Thyroid gland (tissue), 4 donors: ENCODE measurements around the gene SRPK1. TPM values are rescaled to one million over a fixed set of nuclear protein-coding genes. Genes with fewer than 3 reads are reported as not detected.

ENCODE experiments used
- DNase-seq, 2 donors: peaks; one replicate each; pipeline ENCODE4 v3.0.0-alpha.2; 2019
- H3K27ac ChIP-seq, 3 donors: fragments of 200-600 bp; sonication (generic); 1 replicate in 2 of 3; 2 replicates in 1 of 3; pipeline ENCODE4 v1.5.1; 2016 to 2019; ENCODE audit warnings: mild to moderate bottlenecking in 1 of 3, moderate library complexity in 1 of 3
- H3K27me3 ChIP-seq: fragments of 200-600 bp; sonication (generic); one replicate; pipeline ENCODE4 v1.5.1; 2019
- H3K36me3 ChIP-seq, 2 donors: fragments of 200-600 bp; sonication (generic); one replicate each; pipeline ENCODE4 v1.5.1; 2016 to 2019
- H3K4me1 ChIP-seq, 2 donors: fragments of 200-600 bp; sonication (generic); one replicate each; pipeline ENCODE4 v1.5.1; 2017 to 2019
- H3K4me3 ChIP-seq, 3 donors: fragments of 200-600 bp; sonication (generic); replicated peaks in 1 of 3; 1 replicate in 2 of 3; 2 replicates in 1 of 3; pipeline ENCODE4 v1.5.1; 2016; ENCODE audit warnings: mild to moderate bottlenecking in 1 of 3
- H3K9me3 ChIP-seq: fragments of 200-600 bp; sonication (generic); one replicate; pipeline ENCODE4 v1.5.1; 2017
- CTCF ChIP-seq, 6 experiments: fragments of 200-600 bp in 3 of 6; fragments of 450-650 bp in 3 of 6; sonication (generic) in 3 of 6; IDR thresholded peaks; one replicate each; pipeline ENCODE4 v1.5.1; 2016 to 2019; ENCODE audit warnings: antibody characterized with exemption in 6 of 6, mild to moderate bottlenecking in 2 of 6, inconsistent platforms in 1 of 6, moderate library complexity in 1 of 6
- POLR2A ChIP-seq, 2 donors: fragments of 450-650 bp; IDR thresholded peaks; one replicate each; pipeline ENCODE4 v1.6.1; 2017; ENCODE audit warnings: antibody characterized with exemption in 2 of 2, mild to moderate bottlenecking in 2 of 2, moderate library complexity in 1 of 2
- WGBS, 2 donors: methylation state at CpG; one replicate each; pipeline ENCODE4 v1.1.5; 2017; 5-methylcytosine and 5-hydroxymethylcytosine counted together
- intact Hi-C: fragments of 100-400 bp; cut with DNase I; formaldehyde crosslinking; loops from one replicate; pipeline ENCODE4 v1.15.1; 2023
- total RNA-seq, 4 donors: library from RNA; depleted of rRNA; stranded (reverse); fragments of >200 nt; gene quantifications; one replicate each; pipeline ENCODE4 v1.2.3, GENCODE V29; 2016

SRPK1 gene
- total RNA-seq, 4 donors from 2014 or later = 34.3 to 54.7 (median 50.7) TPM

- TF ChIP-seq CTCF (IDR thresholded peaks at IDR 0.05) (no peak), POLR2A (IDR thresholded peaks at IDR 0.05) (no peak)
- H3K27me3 ChIP-seq = no peaks in the 10 kb centered on the region
- WGBS, 2 donors = 86 to 97% methylated on average over 4 of the region's 4 CpGs
These were observed 23.4 kb downstream of the SRPK1 start for GRCh38 chr6:35897486-35897885.

GRCh38 chr6:35897036-35897435 lies 23.9 kb downstream of the SRPK1 start:
- 96 to 98% methylated on average over 3 of the region's 3 CpGs for WGBS, 2 donors
- Histone ChIP-seq H3K4me3 (no peak overlapping the region), H3K36me3 (no peaks in the 10 kb centered on the region), H3K9me3 (no peaks in the 10 kb centered on the region), H3K27ac (no peak overlapping the region), H3K4me1 (no peaks in the 10 kb centered on the region), H3K27me3 (no peaks in the 10 kb centered on the region)
- no peak for DNase-seq
- no peak for TF ChIP-seq CTCF (IDR thresholded peaks at IDR 0.05)
- no peak for TF ChIP-seq POLR2A (IDR thresholded peaks at IDR 0.05)
- intact Hi-C loops = no loop called here

More at GRCh38 chr6:35897486-35897885, 23.4 kb downstream of the SRPK1 start:
- Histone ChIP-seq H3K9me3 (no peaks in the 10 kb centered on the region), H3K36me3 (no peaks in the 10 kb centered on the region), H3K27ac (no peak overlapping the region), H3K4me3 (no peak overlapping the region), H3K4me1 (no peaks in the 10 kb centered on the region)
- intact Hi-C loops = no loop called here
- no peak for DNase-seq

- TF ChIP-seq POLR2A (IDR thresholded peaks at IDR 0.05) (no peak), CTCF (IDR thresholded peaks at IDR 0.05) (no peak)
- no peaks in the 10 kb centered on the region for H3K9me3 ChIP-seq
- no peaks in the 10 kb centered on the region for H3K4me1 ChIP-seq
- DNase-seq = no peak
- H3K27me3 ChIP-seq = no peaks in the 10 kb centered on the region
- no peak overlapping the region for H3K4me3 ChIP-seq
- 93 to 98% methylated on average over 1 of the region's 1 CpG for WGBS, 2 donors
- no peak overlapping the region for H3K27ac ChIP-seq
- no peaks in the 10 kb centered on the region for H3K36me3 ChIP-seq
- intact Hi-C loops = no loop called here
These were observed 24.7 kb downstream of the SRPK1 start for GRCh38 chr6:35896228-35896627.

GRCh38 chr6:35895560-35895959 lies 25.3 kb downstream of the SRPK1 start:
- H3K9me3 ChIP-seq = no peaks in the 10 kb centered on the region
- TF ChIP-seq POLR2A (IDR thresholded peaks at IDR 0.05) = no peak
- TF ChIP-seq CTCF (IDR thresholded peaks at IDR 0.05) = no peak
- intact Hi-C loops = no loop called here
- no peak overlapping the region for H3K27ac ChIP-seq
- 94 to 98% methylated on average over 3 of the region's 3 CpGs for WGBS, 2 donors
- no peak for DNase-seq
- no peak overlapping the region for H3K4me3 ChIP-seq
- no peaks in the 10 kb centered on the region for H3K4me1 ChIP-seq
- no peaks in the 10 kb centered on the region for H3K27me3 ChIP-seq
- no peaks in the 10 kb centered on the region for H3K36me3 ChIP-seq

- no peak overlapping the region for H3K4me3 ChIP-seq
- no peaks in the 10 kb centered on the region for H3K9me3 ChIP-seq
- WGBS, 2 donors = 90 to 98% methylated on average over 2 of the region's 2 CpGs
- DNase-seq = no peak
- H3K27me3 ChIP-seq = no peaks in the 10 kb centered on the region
- TF ChIP-seq POLR2A (IDR thresholded peaks at IDR 0.05) (no peak), CTCF (IDR thresholded peaks at IDR 0.05) (no peak)
- H3K4me1 ChIP-seq = no peaks in the 10 kb centered on the region
- no peak overlapping the region for H3K27ac ChIP-seq
- intact Hi-C loops = no loop called here
- H3K36me3 ChIP-seq = no peaks in the 10 kb centered on the region
These were observed 26.1 kb downstream of the SRPK1 start for GRCh38 chr6:35894776-35895175.
